Gastroesophageal sphincter (tissue), 4 donors: ENCODE results near the gene BICC1. TPM values are rescaled to one million over a fixed set of nuclear protein-coding genes. Genes with fewer than 3 reads are reported as not detected.

Source experiments
- ATAC-seq: fragments of 150-250 bp; one replicate; pipeline ENCODE4 v1.9.1; 2016; ENCODE audit warnings: mild to moderate bottlenecking, moderate library complexity
- H3K27ac ChIP-seq, 4 donors: fragments of 200-600 bp; sonication (generic) in 3 of 4; 1 replicate in 3 of 4; 2 replicates in 1 of 4; pipeline ENCODE4 v1.5.1; 2016 to 2019
- H3K27me3 ChIP-seq: fragments of 200-600 bp; sonication (generic); one replicate; pipeline ENCODE4 v1.5.1; 2019
- H3K36me3 ChIP-seq, 2 donors: fragments of 200-600 bp; sonication (generic); one replicate each; pipeline ENCODE4 v1.5.1; 2019; ENCODE audit warnings: control low read depth in 1 of 2
- H3K4me1 ChIP-seq, 3 donors: fragments of 200-600 bp; sonication (generic); 1 replicate in 2 of 3; 2 replicates in 1 of 3; pipeline ENCODE4 v1.5.1; 2016 to 2019; ENCODE audit warnings: control low read depth in 2 of 3
- H3K4me3 ChIP-seq, 2 donors: fragments of 200-600 bp; sonication (generic); one replicate each; pipeline ENCODE4 v1.5.1; 2019; ENCODE audit warnings: mild to moderate bottlenecking in 1 of 2, moderate library complexity in 1 of 2
- H3K9me3 ChIP-seq, 3 donors: fragments of 200-600 bp; sonication (generic); one replicate each; pipeline ENCODE4 v1.5.1; 2017 to 2019; ENCODE audit warnings: control low read depth in 2 of 3
- EP300 ChIP-seq: sonication (generic); formaldehyde crosslinking; IDR thresholded peaks from one replicate; pipeline ENCODE4 v1.6.1; 2017; ENCODE audit warnings: antibody characterized with exemption, mild to moderate bottlenecking
- POLR2A ChIP-seq, 2 donors: fragments of 450-650 bp; IDR thresholded peaks; one replicate each; pipeline ENCODE4 v1.6.1; 2017; ENCODE audit warnings: antibody characterized with exemption in 2 of 2, mild to moderate bottlenecking in 2 of 2, moderate library complexity in 1 of 2
- POLR2AphosphoS5 ChIP-seq: sonication (generic); formaldehyde crosslinking; IDR thresholded peaks from one replicate; pipeline ENCODE4 v1.6.1; 2017; ENCODE audit warnings: antibody characterized with exemption
- WGBS, 2 donors: methylation state at CpG; one replicate each; pipeline ENCODE4 v1.1.5; 2018; ENCODE audit warnings: low coverage in 1 of 2; 5-methylcytosine and 5-hydroxymethylcytosine counted together
- total RNA-seq, 4 donors: library from RNA; depleted of rRNA; stranded (reverse); fragments of >200 nt; gene quantifications; one replicate each; pipeline ENCODE4 v1.1.0, GENCODE V29; 2016
- TF ChIP-seq, protein P1 (sequence below), 4 experiments: fragments of 200-600 bp in 2 of 4; fragments of 450-650 bp in 2 of 4; sonication (generic) in 1 of 4; IDR thresholded peaks; one replicate each; pipeline ENCODE4 v1.5.1; 2017 to 2019; ENCODE audit warnings: antibody characterized with exemption in 4 of 4, mild to moderate bottlenecking in 2 of 4, moderate library complexity in 2 of 4

The BICC1 gene
- total RNA-seq, 4 donors from 2014 or later, result 18.6 to 27.8 (median 22.5) TPM

DNA sequence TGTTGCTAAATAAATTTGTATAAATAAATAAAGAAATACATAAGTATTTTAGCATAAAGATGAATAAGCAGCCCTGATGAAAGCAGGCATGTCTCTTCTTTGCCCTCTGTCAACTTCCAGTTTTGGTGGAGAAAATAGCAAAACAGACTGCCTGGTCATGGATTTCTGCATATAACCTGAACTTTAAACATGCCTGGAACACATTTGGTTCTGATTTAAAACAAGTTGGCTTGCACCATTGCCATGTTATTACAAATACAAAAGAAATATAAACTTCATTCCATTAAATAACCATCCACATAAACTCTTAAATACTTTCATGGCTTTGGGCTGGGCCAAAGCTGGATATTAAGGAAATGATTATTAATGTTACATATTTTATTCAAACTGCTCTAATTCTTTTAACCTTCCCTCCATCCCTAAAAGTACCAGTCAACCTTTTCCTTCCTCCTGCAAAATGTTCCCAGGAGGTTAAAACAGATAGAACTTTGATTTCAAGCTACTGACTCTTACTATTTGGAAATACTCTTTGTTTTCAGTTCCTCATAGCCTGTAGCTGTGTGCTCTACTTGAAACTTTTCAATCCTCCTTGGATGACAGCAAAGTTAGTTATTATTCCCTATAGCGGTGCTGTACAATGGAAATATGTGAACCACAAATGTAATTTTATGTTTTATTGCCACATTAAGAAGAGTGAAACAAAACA lies 96.3 kb downstream of the BICC1 start:
- Histone ChIP-seq H3K27ac (peak overlapping the region in 2 of 4 donors; percentile 12 to 20), H3K4me1 (peaks cover 0 to 28% (median 3%) of the 10 kb centered on the region in 3 donors), H3K36me3 (no peaks in the 10 kb centered on the region), H3K27me3 (no peaks in the 10 kb centered on the region), H3K4me3 (no peak overlapping the region), H3K9me3 (no peaks in the 10 kb centered on the region)
- ATAC-seq, result no peak
- TF ChIP-seq POLR2A (IDR thresholded peaks at IDR 0.05) (no peak), EP300 (no peak), POLR2AphosphoS5 (no peak)
- TF ChIP-seq, protein P1, sequence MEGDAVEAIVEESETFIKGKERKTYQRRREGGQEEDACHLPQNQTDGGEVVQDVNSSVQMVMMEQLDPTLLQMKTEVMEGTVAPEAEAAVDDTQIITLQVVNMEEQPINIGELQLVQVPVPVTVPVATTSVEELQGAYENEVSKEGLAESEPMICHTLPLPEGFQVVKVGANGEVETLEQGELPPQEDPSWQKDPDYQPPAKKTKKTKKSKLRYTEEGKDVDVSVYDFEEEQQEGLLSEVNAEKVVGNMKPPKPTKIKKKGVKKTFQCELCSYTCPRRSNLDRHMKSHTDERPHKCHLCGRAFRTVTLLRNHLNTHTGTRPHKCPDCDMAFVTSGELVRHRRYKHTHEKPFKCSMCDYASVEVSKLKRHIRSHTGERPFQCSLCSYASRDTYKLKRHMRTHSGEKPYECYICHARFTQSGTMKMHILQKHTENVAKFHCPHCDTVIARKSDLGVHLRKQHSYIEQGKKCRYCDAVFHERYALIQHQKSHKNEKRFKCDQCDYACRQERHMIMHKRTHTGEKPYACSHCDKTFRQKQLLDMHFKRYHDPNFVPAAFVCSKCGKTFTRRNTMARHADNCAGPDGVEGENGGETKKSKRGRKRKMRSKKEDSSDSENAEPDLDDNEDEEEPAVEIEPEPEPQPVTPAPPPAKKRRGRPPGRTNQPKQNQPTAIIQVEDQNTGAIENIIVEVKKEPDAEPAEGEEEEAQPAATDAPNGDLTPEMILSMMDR (IDR thresholded peaks at IDR 0.05), result no peak
- 60 to 81% methylated on average over 1 of the region's 1 CpG for WGBS, 2 donors

- Histone ChIP-seq H3K27me3 (no peaks in the 10 kb centered on the region), H3K9me3 (no peaks in the 10 kb centered on the region), H3K4me1 (peaks cover 0 to 34% (median 3%) of the 10 kb centered on the region in 3 donors), H3K27ac (peak overlapping the region in 1 of 4 donors; percentile 20), H3K36me3 (no peaks in the 10 kb centered on the region), H3K4me3 (no peak overlapping the region)
- WGBS, 2 donors, result 57 to 69% methylated on average over 6 of the region's 6 CpGs
- TF ChIP-seq, protein P1 (IDR thresholded peaks at IDR 0.05), result no peak
- TF ChIP-seq EP300, result no peak
- TF ChIP-seq POLR2AphosphoS5, result no peak
- no peak for TF ChIP-seq POLR2A (IDR thresholded peaks at IDR 0.05)
- no peak for ATAC-seq
These were observed 97.0 kb downstream of the BICC1 start for GRCh38 chr10:58609532-58610150.

- Histone ChIP-seq H3K4me3 (no peak overlapping the region), H3K36me3 (peaks cover 0 to 5% of the 10 kb centered on the region in 2 donors), H3K4me1 (peaks cover 0 to 22% (median 0%) of the 10 kb centered on the region in 3 donors), H3K27me3 (no peaks in the 10 kb centered on the region), H3K27ac (no peak overlapping the region), H3K9me3 (no peaks in the 10 kb centered on the region)
- ATAC-seq, result no peak
- TF ChIP-seq POLR2A (IDR thresholded peaks at IDR 0.05) (no peak), EP300 (no peak), POLR2AphosphoS5 (no peak)
- TF ChIP-seq, protein P1 (IDR thresholded peaks at IDR 0.05), result no peak
- WGBS, 2 donors, result 89 to 97% methylated on average over 9 to 11 of the region's 14 CpGs
These were observed 102.7 kb downstream of the BICC1 start for GRCh38 chr10:58615237-58615935.

- Histone ChIP-seq H3K4me3 (no peak overlapping the region), H3K9me3 (no peaks in the 10 kb centered on the region), H3K4me1 (peaks cover 0 to 16% (median 0%) of the 10 kb centered on the region in 3 donors), H3K27me3 (no peaks in the 10 kb centered on the region), H3K36me3 (peaks cover 0 to 5% of the 10 kb centered on the region in 2 donors), H3K27ac (no peak overlapping the region)
- 97% methylated on average over 9 of the region's 14 CpGs; no CpG with 5 or more reads in 1 of the 2 donors for WGBS, 2 donors
- no peak for ATAC-seq
- TF ChIP-seq EP300 (no peak), POLR2AphosphoS5 (no peak), POLR2A (IDR thresholded peaks at IDR 0.05) (no peak)
- TF ChIP-seq, protein P1 (IDR thresholded peaks at IDR 0.05), result no peak
These were observed 105.5 kb downstream of the BICC1 start for GRCh38 chr10:58618158-58618676.
